ENCODE measurements around the gene KLF13.

KLF13 gene

GRCh38 chr15:31335989-31336592 lies 9.5 kb downstream of the KLF13 start:
- in situ Hi-C loops (cut with HindIII; ENCODE audit: low sequenced_read_pairs), result no loop called here
- no peak overlapping the region for H3K4me3 ChIP-seq (ENCODE audit: low read depth, low read length)
- DNase-seq (ENCODE audit: low read depth, low spot score), result no peak
- TF ChIP-seq CTCF (IDR thresholded peaks at IDR 0.05; ENCODE audit: low read depth, low read length), result no peak

GRCh38 chr15:31336593-31337295 lies 10.1 kb downstream of the KLF13 start:
- no peak overlapping the region for H3K4me3 ChIP-seq (ENCODE audit: low read depth, low read length)
- in situ Hi-C loops (cut with HindIII; ENCODE audit: low sequenced_read_pairs), result no loop called here
- TF ChIP-seq CTCF (IDR thresholded peaks at IDR 0.05; ENCODE audit: low read depth, low read length), result no peak
- no peak for DNase-seq (ENCODE audit: low read depth, low spot score)

- in situ Hi-C loops (cut with HindIII; ENCODE audit: low sequenced_read_pairs), result no loop called here
- H3K4me3 ChIP-seq (ENCODE audit: low read depth, low read length), result no peak overlapping the region
- no peak for TF ChIP-seq CTCF (IDR thresholded peaks at IDR 0.05; ENCODE audit: low read depth, low read length)
- no peak for DNase-seq (ENCODE audit: low read depth, low spot score)
Measured at GRCh38 chr15:31337352-31338031, 10.9 kb downstream of the KLF13 start.

- DNase-seq (ENCODE audit: low read depth, low spot score), result peak; percentile 14
- in situ Hi-C loops (cut with HindIII; ENCODE audit: low sequenced_read_pairs), result no loop called here
- no peak overlapping the region for H3K4me3 ChIP-seq (ENCODE audit: low read depth, low read length)
- TF ChIP-seq CTCF (IDR thresholded peaks at IDR 0.05; ENCODE audit: low read depth, low read length), result no peak
Measured at GRCh38 chr15:31338318-31338878, 11.8 kb downstream of the KLF13 start.

GRCh38 chr15:31338879-31339557 lies 12.4 kb downstream of the KLF13 start:
- no peak for TF ChIP-seq CTCF (IDR thresholded peaks at IDR 0.05; ENCODE audit: low read depth, low read length)
- DNase-seq (ENCODE audit: low read depth, low spot score), result peak; percentile 82
- in situ Hi-C loops (cut with HindIII; ENCODE audit: low sequenced_read_pairs), result no loop called here
- H3K4me3 ChIP-seq (ENCODE audit: low read depth, low read length), result no peak overlapping the region

GRCh38 chr15:31339558-31339895 lies 12.9 kb downstream of the KLF13 start:
- no peak for TF ChIP-seq CTCF (IDR thresholded peaks at IDR 0.05; ENCODE audit: low read depth, low read length)
- no peak for DNase-seq (ENCODE audit: low read depth, low spot score)
- in situ Hi-C loops (cut with HindIII; ENCODE audit: low sequenced_read_pairs), result no loop called here
- H3K4me3 ChIP-seq (ENCODE audit: low read depth, low read length), result no peak overlapping the region
